ENCODE measurements around the gene IP6K1.

- TF ChIP-seq, protein P1, sequence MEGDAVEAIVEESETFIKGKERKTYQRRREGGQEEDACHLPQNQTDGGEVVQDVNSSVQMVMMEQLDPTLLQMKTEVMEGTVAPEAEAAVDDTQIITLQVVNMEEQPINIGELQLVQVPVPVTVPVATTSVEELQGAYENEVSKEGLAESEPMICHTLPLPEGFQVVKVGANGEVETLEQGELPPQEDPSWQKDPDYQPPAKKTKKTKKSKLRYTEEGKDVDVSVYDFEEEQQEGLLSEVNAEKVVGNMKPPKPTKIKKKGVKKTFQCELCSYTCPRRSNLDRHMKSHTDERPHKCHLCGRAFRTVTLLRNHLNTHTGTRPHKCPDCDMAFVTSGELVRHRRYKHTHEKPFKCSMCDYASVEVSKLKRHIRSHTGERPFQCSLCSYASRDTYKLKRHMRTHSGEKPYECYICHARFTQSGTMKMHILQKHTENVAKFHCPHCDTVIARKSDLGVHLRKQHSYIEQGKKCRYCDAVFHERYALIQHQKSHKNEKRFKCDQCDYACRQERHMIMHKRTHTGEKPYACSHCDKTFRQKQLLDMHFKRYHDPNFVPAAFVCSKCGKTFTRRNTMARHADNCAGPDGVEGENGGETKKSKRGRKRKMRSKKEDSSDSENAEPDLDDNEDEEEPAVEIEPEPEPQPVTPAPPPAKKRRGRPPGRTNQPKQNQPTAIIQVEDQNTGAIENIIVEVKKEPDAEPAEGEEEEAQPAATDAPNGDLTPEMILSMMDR (conservative IDR thresholded peaks at IDR 0.05), result no peak
- TF ChIP-seq ZFX (IDR thresholded peaks at IDR 0.05), result no peak
Measured at GRCh38 chr3:49805367-49805782, 19.0 kb upstream of the IP6K1 start.
